NT2/D1 (cell line): ENCODE measurements around the gene ZNF862.

Source experiments
- SUZ12 ChIP-seq: IDR thresholded peaks from 2 replicates; pipeline ENCODE4 v1.6.1; 2011; ENCODE audit not compliant: insufficient read length, insufficient read depth; ENCODE audit errors: extremely low read depth
- YY1 ChIP-seq: IDR thresholded peaks from 2 replicates; pipeline ENCODE4 v1.6.1; 2011; ENCODE audit not compliant: insufficient read length, insufficient read depth
- ZNF274 ChIP-seq: IDR thresholded peaks from 2 replicates; pipeline ENCODE4 v1.6.1; 2011; ENCODE audit warnings: mild to moderate bottlenecking, low read depth, low read length

- TF ChIP-seq YY1 (no peak), SUZ12 (no peak), ZNF274 (no peak)
Observed at GRCh38 chr7:149802966-149803365, 35.2 kb upstream of the ZNF862 start.
